Astrocyte (in vitro differentiated cells and primary cell): Measurements from ENCODE around the gene KCNJ11. TPM values are rescaled to one million over a fixed set of nuclear protein-coding genes. Genes with fewer than 3 reads are reported as not detected.
A peak's percentile ranks its signal among the peaks of the same experiment; 100 is the strongest.

Experiments
- DNase-seq: peaks from one replicate; pipeline ENCODE4 v3.0.0-alpha.2; 2010; ENCODE audit warnings: low read depth
- FAIRE-seq: peaks from 2 replicates; lab custom pipeline; 2011; peaks lifted over from hg19 to GRCh38; lab: Jason Lieb, UNC
- H2AFZ ChIP-seq: 2 replicates; pipeline ENCODE4 v1.6.0; 2012; ENCODE audit warnings: low read depth, low read length, inconsistent platforms
- H3K27ac ChIP-seq: 2 replicates; pipeline ENCODE4 v1.5.1; 2011; ENCODE audit warnings: low read depth, low read length, inconsistent platforms
- H3K27me3 ChIP-seq: 2 replicates; pipeline ENCODE4 v1.6.0; 2011; ENCODE audit warnings: low read length, inconsistent platforms; ENCODE audit not compliant: insufficient read depth
- H3K36me3 ChIP-seq: 2 replicates; pipeline ENCODE4 v1.5.1; 2011; ENCODE audit warnings: low read length, inconsistent platforms; ENCODE audit not compliant: insufficient read depth
- H3K4me1 ChIP-seq: 2 replicates; pipeline ENCODE4 v1.5.1; 2011; ENCODE audit warnings: low read length, inconsistent platforms; ENCODE audit not compliant: insufficient read depth
- H3K4me2 ChIP-seq: 2 replicates; pipeline ENCODE4 v1.6.0; 2012; ENCODE audit warnings: low read length, inconsistent platforms
- H3K4me3 ChIP-seq: 2 replicates; pipeline ENCODE4 v1.5.1; 2011; ENCODE audit warnings: low read depth, mild to moderate bottlenecking, low read length, inconsistent platforms; ENCODE audit not compliant: insufficient read depth
- H3K79me2 ChIP-seq: 2 replicates; pipeline ENCODE4 v1.6.0; 2012; ENCODE audit warnings: mild to moderate bottlenecking, low read length, inconsistent platforms; ENCODE audit not compliant: insufficient read depth
- H3K9ac ChIP-seq: 2 replicates; pipeline ENCODE4 v1.6.0; 2012; ENCODE audit warnings: mild to moderate bottlenecking, low read length, inconsistent platforms
- H3K9me3 ChIP-seq: 2 replicates; pipeline ENCODE4 v1.5.1; 2012; ENCODE audit warnings: low read depth, mild to moderate bottlenecking, low read length, inconsistent platforms; ENCODE audit not compliant: insufficient read depth
- H4K20me1 ChIP-seq: 2 replicates; pipeline ENCODE4 v1.6.0; 2012; ENCODE audit warnings: low read length, inconsistent platforms; ENCODE audit not compliant: insufficient read depth
- H3K27ac Mint-ChIP-seq: one replicate; pipeline ENCODE4 v1.8.0; 2021; ENCODE audit warnings: mild to moderate bottlenecking, mixed read lengths; ENCODE audit not compliant: unreplicated experiment
- H3K27me3 Mint-ChIP-seq: one replicate; pipeline ENCODE4 v1.8.0; 2021; ENCODE audit warnings: low read depth, mixed read lengths; ENCODE audit not compliant: unreplicated experiment
- H3K36me3 Mint-ChIP-seq: one replicate; pipeline ENCODE4 v1.8.0; 2021; ENCODE audit warnings: low read depth, mixed read lengths; ENCODE audit not compliant: unreplicated experiment
- H3K4me1 Mint-ChIP-seq: one replicate; pipeline ENCODE4 v1.8.0; 2021; ENCODE audit warnings: low read depth, mixed read lengths; ENCODE audit not compliant: unreplicated experiment
- H3K4me3 Mint-ChIP-seq: one replicate; pipeline ENCODE4 v1.8.0; 2021; ENCODE audit warnings: mild to moderate bottlenecking, moderate library complexity, mixed read lengths; ENCODE audit not compliant: unreplicated experiment
- H3K9me3 Mint-ChIP-seq: one replicate; pipeline ENCODE4 v1.8.0; 2021; ENCODE audit warnings: mild to moderate bottlenecking, mixed read lengths; ENCODE audit not compliant: unreplicated experiment
- EZH2 ChIP-seq: IDR thresholded peaks from 2 replicates; pipeline ENCODE4 v1.6.1; 2012; ENCODE audit warnings: mild to moderate bottlenecking, low read length, inconsistent platforms; ENCODE audit not compliant: insufficient read depth
- total RNA-seq: library from RNA; stranded (reverse); gene quantifications from 2 replicates; pipeline ENCODE4 v1.2.1, GENCODE V29; 2021
- TF ChIP-seq, protein P1 (sequence below): IDR thresholded peaks from 2 replicates; pipeline ENCODE4 v1.5.1; 2011; ENCODE audit warnings: low read depth, mild to moderate bottlenecking, inconsistent platforms, low read length, moderate library complexity; ENCODE audit not compliant: insufficient read depth

Gene KCNJ11
- total RNA-seq, 1 donor from 2014 or later, result 0.43 TPM

DNA sequence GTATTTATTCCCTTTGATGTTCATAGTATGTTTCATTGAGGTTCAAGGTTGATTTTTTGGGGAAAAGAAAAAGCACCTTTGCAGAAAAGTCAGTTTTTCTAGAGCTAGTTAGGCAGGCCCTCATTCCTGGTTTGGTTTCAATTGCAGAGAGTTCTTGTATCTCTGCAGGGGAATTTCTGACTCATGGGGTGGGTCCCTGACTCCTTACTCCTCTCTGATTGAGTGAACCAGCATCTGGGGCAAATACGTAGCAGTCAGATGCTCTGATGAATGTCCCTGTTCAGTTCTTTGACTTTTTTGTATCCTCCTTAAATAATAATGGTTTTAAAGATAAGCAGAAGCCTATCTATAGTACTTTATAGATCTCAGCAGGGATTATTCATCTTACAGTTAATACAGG lies 44.6 kb downstream of the KCNJ11 start:
- no peaks in the 10 kb centered on the region for H3K36me3 Mint-ChIP-seq
- FAIRE-seq (no peak), DNase-seq (peak; percentile 88)
- H3K4me3 Mint-ChIP-seq, result no peak overlapping the region
- no peaks in the 10 kb centered on the region for H3K79me2 ChIP-seq
- no peaks in the 10 kb centered on the region for H3K27me3 ChIP-seq
- H3K9me3 ChIP-seq, result no peaks in the 10 kb centered on the region
- no peak overlapping the region for H3K4me3 ChIP-seq
- H3K27me3 Mint-ChIP-seq, result peaks cover 3% of the 10 kb centered on the region
- no peaks in the 10 kb centered on the region for H3K4me1 ChIP-seq
- H3K4me1 Mint-ChIP-seq, result peaks cover 8% of the 10 kb centered on the region
- TF ChIP-seq, protein P1, sequence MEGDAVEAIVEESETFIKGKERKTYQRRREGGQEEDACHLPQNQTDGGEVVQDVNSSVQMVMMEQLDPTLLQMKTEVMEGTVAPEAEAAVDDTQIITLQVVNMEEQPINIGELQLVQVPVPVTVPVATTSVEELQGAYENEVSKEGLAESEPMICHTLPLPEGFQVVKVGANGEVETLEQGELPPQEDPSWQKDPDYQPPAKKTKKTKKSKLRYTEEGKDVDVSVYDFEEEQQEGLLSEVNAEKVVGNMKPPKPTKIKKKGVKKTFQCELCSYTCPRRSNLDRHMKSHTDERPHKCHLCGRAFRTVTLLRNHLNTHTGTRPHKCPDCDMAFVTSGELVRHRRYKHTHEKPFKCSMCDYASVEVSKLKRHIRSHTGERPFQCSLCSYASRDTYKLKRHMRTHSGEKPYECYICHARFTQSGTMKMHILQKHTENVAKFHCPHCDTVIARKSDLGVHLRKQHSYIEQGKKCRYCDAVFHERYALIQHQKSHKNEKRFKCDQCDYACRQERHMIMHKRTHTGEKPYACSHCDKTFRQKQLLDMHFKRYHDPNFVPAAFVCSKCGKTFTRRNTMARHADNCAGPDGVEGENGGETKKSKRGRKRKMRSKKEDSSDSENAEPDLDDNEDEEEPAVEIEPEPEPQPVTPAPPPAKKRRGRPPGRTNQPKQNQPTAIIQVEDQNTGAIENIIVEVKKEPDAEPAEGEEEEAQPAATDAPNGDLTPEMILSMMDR, result no peak
- TF ChIP-seq EZH2, result no peak
- H3K27ac ChIP-seq, result no peak overlapping the region
- H2AFZ ChIP-seq, result no peak overlapping the region
- no peak overlapping the region for H3K4me2 ChIP-seq
- peaks cover 1% of the 10 kb centered on the region for H3K9me3 Mint-ChIP-seq
- no peaks in the 10 kb centered on the region for H4K20me1 ChIP-seq
- no peaks in the 10 kb centered on the region for H3K36me3 ChIP-seq
- no peak overlapping the region for H3K9ac ChIP-seq
- H3K27ac Mint-ChIP-seq, result peak overlapping the region; percentile 53

DNA sequence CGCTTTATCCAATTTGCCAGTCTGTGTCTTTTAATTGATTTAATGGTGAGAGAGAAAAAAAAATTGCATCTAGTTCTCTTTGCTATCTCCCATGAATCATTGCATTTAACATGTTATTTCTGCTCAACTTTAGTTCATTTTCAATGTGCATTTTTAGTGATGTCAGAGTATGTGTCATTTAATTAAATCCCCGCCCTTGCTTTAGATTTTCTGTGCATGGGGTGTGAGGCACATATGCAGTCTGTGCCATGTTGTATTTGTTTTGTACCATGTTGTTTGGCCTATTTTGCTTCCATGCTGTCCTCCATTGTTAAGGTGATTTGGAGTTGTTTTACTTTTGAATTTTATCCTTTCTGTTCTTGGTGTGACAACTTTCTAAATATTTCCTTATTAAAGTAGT lies 45.2 kb downstream of the KCNJ11 start:
- Mint-ChIP-seq H3K4me3 (no peak overlapping the region), H3K4me1 (peaks cover 8% of the 10 kb centered on the region), H3K27ac (no peak overlapping the region), H3K36me3 (no peaks in the 10 kb centered on the region), H3K9me3 (no peaks in the 10 kb centered on the region), H3K27me3 (peaks cover 3% of the 10 kb centered on the region)
- Histone ChIP-seq H3K4me2 (no peak overlapping the region), H3K27me3 (no peaks in the 10 kb centered on the region), H2AFZ (no peak overlapping the region), H4K20me1 (no peaks in the 10 kb centered on the region), H3K27ac (no peak overlapping the region), H3K79me2 (no peaks in the 10 kb centered on the region), H3K4me3 (no peak overlapping the region), H3K9ac (no peak overlapping the region), H3K9me3 (no peaks in the 10 kb centered on the region), H3K36me3 (no peaks in the 10 kb centered on the region), H3K4me1 (no peaks in the 10 kb centered on the region)
- no peak for FAIRE-seq
- no peak for TF ChIP-seq EZH2
- TF ChIP-seq, protein P1, result no peak
- no peak for DNase-seq

Other genes starting within 250 kb of the KCNJ11 start
- 73.4 and 84.9 TPM in 2 replicates for gene PIK3C2A, start 180.7 kb downstream of the KCNJ11 start, total RNA-seq
- 71.2 and 72.4 TPM in 2 replicates for gene NUCB2, start 111.9 kb downstream of the KCNJ11 start, total RNA-seq
- gene NCR3LG1, start 36.9 kb downstream of the KCNJ11 start, total RNA-seq, result 3.1 and 3.3 TPM in 2 replicates
- not detected in 2 replicates for gene ABCC8, start 88.2 kb upstream of the KCNJ11 start, total RNA-seq
- gene USH1C, start 155.8 kb upstream of the KCNJ11 start, total RNA-seq, result not detected in 2 replicates
- gene OTOG, start 158.6 kb upstream of the KCNJ11 start, total RNA-seq, result not detected in 2 replicates